HG02571 (cell line): ENCODE measurements around the gene TREX2.

Experiments used
- ATAC-seq: cut with Tn5 transposase; IDR thresholded peaks from one replicate; pipeline ENCODE4 v1.9.1; 2021; ENCODE audit warnings: mild to moderate bottlenecking, moderate library complexity; ENCODE audit not compliant: unreplicated experiment

The TREX2 gene

GRCh38 chrX:153476666-153477363 is 31.0 kb upstream of the TREX2 start:
- ATAC-seq, result no peak

- ATAC-seq, result no peak
These were observed 30.0 kb upstream of the TREX2 start for GRCh38 chrX:153475751-153476281.

GRCh38 chrX:153475271-153475670 is 29.4 kb upstream of the TREX2 start:
- ATAC-seq, result no peak

GRCh38 chrX:153474718-153475117 is 28.9 kb upstream of the TREX2 start:
- ATAC-seq, result no peak

GRCh38 chrX:153474266-153474665 is 28.4 kb upstream of the TREX2 start:
- no peak for ATAC-seq

- no peak for ATAC-seq
These were observed 27.3 kb upstream of the TREX2 start for GRCh38 chrX:153473126-153473525.

- ATAC-seq, result no peak
These were observed 25.9 kb upstream of the TREX2 start for GRCh38 chrX:153471663-153472280.

- ATAC-seq, result peak; percentile 77
These were observed 24.8 kb upstream of the TREX2 start, which contains the start of gene HAUS7 for GRCh38 chrX:153470411-153471363. Gene HAUS7 (minus strand): TSS chrX:153470576. CDS start chrX:153470557, 19 bp downstream.

GRCh38 chrX:153469811-153470410 is 24.1 kb upstream of the TREX2 start:
- ATAC-seq, result peak; percentile 30

- no peak for ATAC-seq
These were observed 22.2 kb upstream of the TREX2 start for GRCh38 chrX:153468008-153468580.

- ATAC-seq, result no peak
These were observed 20.0 kb upstream of the TREX2 start for GRCh38 chrX:153465691-153466380.

GRCh38 chrX:153464116-153464515 is 18.3 kb upstream of the TREX2 start:
- ATAC-seq, result no peak

GRCh38 chrX:153463556-153463955 is 17.7 kb upstream of the TREX2 start:
- no peak for ATAC-seq

GRCh38 chrX:153463031-153463430 is 17.2 kb upstream of the TREX2 start:
- ATAC-seq, result no peak

GRCh38 chrX:153462291-153462690 is 16.4 kb upstream of the TREX2 start:
- no peak for ATAC-seq

GRCh38 chrX:153460826-153461225 is 15.0 kb upstream of the TREX2 start:
- ATAC-seq, result no peak

- ATAC-seq, result no peak
These were observed 14.1 kb upstream of the TREX2 start for GRCh38 chrX:153459986-153460385.

GRCh38 chrX:153458476-153458875 is 12.6 kb upstream of the TREX2 start:
- ATAC-seq, result no peak

- ATAC-seq, result no peak
These were observed 12.1 kb upstream of the TREX2 start for GRCh38 chrX:153457827-153458466.
